ENCODE measurements around the gene FSIP1.

FSIP1 gene

GRCh38 chr15:39719109-39719508 is 63.5 kb downstream of the FSIP1 start:
- no peak for DNase-seq

GRCh38 chr15:39717134-39717533 is 65.5 kb downstream of the FSIP1 start:
- DNase-seq: no peak

GRCh38 chr15:39714251-39714650 is 68.4 kb downstream of the FSIP1 start:
- no peak for DNase-seq

- DNase-seq: no peak
Observed at GRCh38 chr15:39713846-39714245, 68.8 kb downstream of the FSIP1 start.

GRCh38 chr15:39710681-39711080 is 72.0 kb downstream of the FSIP1 start:
- DNase-seq: no peak

- DNase-seq: no peak
Observed at GRCh38 chr15:39709941-39710340, 72.7 kb downstream of the FSIP1 start.

- no peak for DNase-seq
Observed at GRCh38 chr15:39706206-39706605, 76.4 kb downstream of the FSIP1 start.

GRCh38 chr15:39704689-39705088 is 78.0 kb downstream of the FSIP1 start:
- DNase-seq: no peak

- DNase-seq: no peak
Observed at GRCh38 chr15:39704235-39704634, 78.4 kb downstream of the FSIP1 start.

- no peak for DNase-seq
Observed at GRCh38 chr15:39701988-39702387, 80.7 kb downstream of the FSIP1 start.

- no peak for DNase-seq
Observed at GRCh38 chr15:39700375-39700700, 82.3 kb downstream of the FSIP1 start.

GRCh38 chr15:39699516-39700374 is 82.9 kb downstream of the FSIP1 start:
- DNase-seq: no peak

GRCh38 chr15:39698444-39699390 is 83.9 kb downstream of the FSIP1 start:
- peak in 1 of 3 donors; percentile 8 for DNase-seq

- DNase-seq: no peak
Observed at GRCh38 chr15:39697509-39697908, 85.1 kb downstream of the FSIP1 start.

- no peak for DNase-seq
Observed at GRCh38 chr15:39695793-39696192, 86.8 kb downstream of the FSIP1 start.

- DNase-seq: no peak
Observed at GRCh38 chr15:39692356-39693327, 90.0 kb downstream of the FSIP1 start.

GRCh38 chr15:39690881-39691634 is 91.6 kb downstream of the FSIP1 start:
- DNase-seq: no peak

- no peak for DNase-seq
Observed at GRCh38 chr15:39687965-39688364, 94.7 kb downstream of the FSIP1 start.

GRCh38 chr15:39685999-39686613 is 96.5 kb downstream of the FSIP1 start:
- peak; percentile 52 to 66 (median 61) for DNase-seq

- no peak for DNase-seq
Observed at GRCh38 chr15:39685367-39685766, 97.3 kb downstream of the FSIP1 start.

GRCh38 chr15:39684233-39684632 is 98.4 kb downstream of the FSIP1 start:
- DNase-seq: no peak
